CD8-positive, alpha-beta memory T cell (primary cell): ENCODE data around the gene OSBPL3. TPM values are rescaled to one million over a fixed set of nuclear protein-coding genes. Genes with fewer than 3 reads are reported as not detected.

Experiments used
- CTCF ChIA-PET: fragments of 350-600 bp; sonication (Branson Sonifier 250); formaldehyde crosslinking; loops from one replicate; lab custom pipeline; 2021; ENCODE audit warnings: antibody characterized with exemption; lab: Charles Lee
- POLR2A ChIA-PET: fragments of 350-600 bp; sonication (Branson Sonifier 250); formaldehyde crosslinking; loops from one replicate; lab custom pipeline; 2021; ENCODE audit warnings: antibody characterized with exemption; lab: Charles Lee
- DNase-seq, 5 donors: peaks; one replicate each; pipeline versions ENCODE4 v3.0.0 to v3.0.0-alpha.2; 2020 to 2022; ENCODE audit warnings: mixed read lengths in 1 of 5
- H3K27ac ChIP-seq: one replicate; pipeline ENCODE4 v1.7.0; 2013; ENCODE audit warnings: low read depth, mild to moderate bottlenecking, low read length, moderate library complexity
- H3K27me3 ChIP-seq: 2 replicates; pipeline ENCODE4 v1.7.0; 2013; ENCODE audit warnings: low read length, mild to moderate bottlenecking; ENCODE audit not compliant: insufficient read depth, poor library complexity, severe bottlenecking
- H3K36me3 ChIP-seq: 2 replicates; pipeline ENCODE4 v1.7.0; 2013; ENCODE audit warnings: mild to moderate bottlenecking, low read length, moderate library complexity; ENCODE audit not compliant: insufficient read depth
- H3K4me1 ChIP-seq: 2 replicates; pipeline ENCODE4 v1.7.0; 2013; ENCODE audit warnings: mild to moderate bottlenecking, low read length, moderate library complexity; ENCODE audit not compliant: insufficient read depth
- H3K4me3 ChIP-seq: 2 replicates; pipeline ENCODE4 v1.7.0; 2013; ENCODE audit warnings: mild to moderate bottlenecking, low read length
- H3K9me3 ChIP-seq: 2 replicates; pipeline ENCODE4 v1.7.0; 2013; ENCODE audit warnings: mild to moderate bottlenecking, low read length
- H3K27ac Mint-ChIP-seq, 8 donors: one replicate each; pipeline ENCODE4 v1.8.0; 2020 to 2021; ENCODE audit warnings: mixed read lengths in 8 of 8, mild to moderate bottlenecking in 6 of 8, inconsistent platforms in 3 of 8, moderate library complexity in 3 of 8
- H3K27me3 Mint-ChIP-seq, 2 donors: one replicate each; pipeline ENCODE4 v1.8.0; 2020 to 2021; ENCODE audit warnings: mixed read lengths in 2 of 2, mild to moderate bottlenecking in 1 of 2, moderate library complexity in 1 of 2
- H3K36me3 Mint-ChIP-seq, 3 donors: one replicate each; pipeline ENCODE4 v1.8.0; 2020 to 2021; ENCODE audit warnings: mixed read lengths in 3 of 3, inconsistent platforms in 1 of 3, mild to moderate bottlenecking in 1 of 3
- H3K4me1 Mint-ChIP-seq, 3 donors: one replicate each; pipeline ENCODE4 v1.8.0; 2020 to 2021; ENCODE audit warnings: mixed read lengths in 3 of 3, inconsistent platforms in 1 of 3, mild to moderate bottlenecking in 1 of 3
- H3K4me3 Mint-ChIP-seq, 7 donors: one replicate each; pipeline ENCODE4 v1.8.0; 2020 to 2021; ENCODE audit warnings: mixed read lengths in 7 of 7, mild to moderate bottlenecking in 6 of 7, moderate library complexity in 4 of 7, inconsistent platforms in 2 of 7
- H3K9me3 Mint-ChIP-seq, 5 donors: one replicate each; pipeline ENCODE4 v1.8.0; 2020 to 2022; ENCODE audit warnings: mixed read lengths in 5 of 5, mild to moderate bottlenecking in 3 of 5, moderate library complexity in 2 of 5, inconsistent platforms in 1 of 5
- polyA plus RNA-seq: library from polyadenylated mRNA; unstranded; fragments of 300-500 nt; fragmentation: Illumina TruSeq; gene quantifications from one replicate; pipeline ENCODE4 v1.2.3, GENCODE V29; 2021
- total RNA-seq, 2 experiments: library from RNA; stranded (reverse); gene quantifications; one replicate each; pipeline ENCODE4 v1.2.3, GENCODE V29; 2021

The OSBPL3 gene
- total and polyA plus RNA-seq, 3 experiments from 2014 or later = 16.4 to 72.5 (median 71.7) TPM

DNA sequence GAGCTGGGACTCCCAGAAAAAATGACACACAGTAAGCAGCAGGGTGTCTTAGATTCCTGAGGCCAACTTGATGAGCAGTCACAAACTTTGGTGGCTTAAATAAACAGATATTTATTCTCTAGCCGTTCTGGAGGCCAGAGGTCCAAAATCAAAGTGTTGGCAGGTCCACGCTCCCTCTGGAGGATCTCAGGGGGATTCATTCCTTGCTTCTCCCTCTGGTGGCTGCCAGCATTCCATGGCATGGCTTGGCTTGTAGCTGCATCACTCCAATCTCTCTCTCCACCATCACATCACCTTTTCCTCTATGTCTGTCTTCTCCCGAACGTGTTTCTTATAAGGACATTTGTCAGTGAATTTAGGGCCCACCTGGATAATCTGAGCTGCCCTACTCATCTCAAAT lies 98.4 kb downstream of the OSBPL3 start:
- no peak overlapping the region for H3K4me3 Mint-ChIP-seq
- H3K27ac Mint-ChIP-seq = no peak overlapping the region
- no peaks in the 10 kb centered on the region for H3K27me3 Mint-ChIP-seq
- H3K9me3 ChIP-seq = no peaks in the 10 kb centered on the region
- H3K27me3 ChIP-seq = no peaks in the 10 kb centered on the region
- H3K4me3 ChIP-seq = no peak overlapping the region
- H3K4me1 ChIP-seq = no peaks in the 10 kb centered on the region
- POLR2A ChIA-PET = no interaction called here
- no peaks in the 10 kb centered on the region for H3K9me3 Mint-ChIP-seq
- H3K27ac ChIP-seq = no peak overlapping the region
- H3K36me3 ChIP-seq = no peaks in the 10 kb centered on the region
- no peak for DNase-seq
- CTCF ChIA-PET = interaction anchor here (1.0 kb wide), 1 partner anchor 47 kb away, joined by 4 read pairs; no protein-coding TSS in a partner anchor
- peaks cover 8 to 41% (median 13%) of the 10 kb centered on the region in 3 donors for H3K36me3 Mint-ChIP-seq
- peaks cover 18 to 49% (median 31%) of the 10 kb centered on the region in 3 donors for H3K4me1 Mint-ChIP-seq

DNA sequence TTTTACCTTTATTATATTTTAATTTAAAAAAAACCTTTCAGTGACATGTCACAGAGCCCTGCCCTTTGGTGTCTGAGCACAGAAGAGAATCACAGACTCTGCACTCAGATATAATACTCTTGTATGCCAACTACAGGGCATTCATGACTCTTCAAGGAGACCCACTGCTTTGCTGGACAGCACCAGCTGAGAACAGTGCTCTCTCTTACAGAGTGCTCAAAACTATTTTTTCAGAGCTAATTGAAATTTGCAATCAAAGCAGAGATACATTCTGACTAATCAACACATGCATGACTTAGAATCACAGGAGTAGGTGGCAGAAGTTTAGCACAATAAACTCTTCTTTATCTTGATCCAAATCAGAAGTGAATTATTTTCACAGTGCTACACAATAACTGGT lies 99.1 kb downstream of the OSBPL3 start:
- ChIA-PET POLR2A (no interaction called here), CTCF (interaction anchor here (1.0 kb wide), 1 partner anchor 48 kb away, joined by 4 read pairs; no protein-coding TSS in a partner anchor)
- Mint-ChIP-seq H3K4me1 (peaks cover 18 to 41% (median 31%) of the 10 kb centered on the region in 3 donors), H3K4me3 (no peak overlapping the region), H3K36me3 (peaks cover under 1 to 34% (median 7%) of the 10 kb centered on the region in 3 donors), H3K9me3 (no peaks in the 10 kb centered on the region), H3K27me3 (no peaks in the 10 kb centered on the region), H3K27ac (peak overlapping the region in 2 of 8 donors; percentile 29 to 71)
- Histone ChIP-seq H3K9me3 (no peaks in the 10 kb centered on the region), H3K27ac (no peak overlapping the region), H3K27me3 (no peaks in the 10 kb centered on the region), H3K36me3 (no peaks in the 10 kb centered on the region), H3K4me3 (no peak overlapping the region), H3K4me1 (no peaks in the 10 kb centered on the region)
- DNase-seq = no peak

DNA sequence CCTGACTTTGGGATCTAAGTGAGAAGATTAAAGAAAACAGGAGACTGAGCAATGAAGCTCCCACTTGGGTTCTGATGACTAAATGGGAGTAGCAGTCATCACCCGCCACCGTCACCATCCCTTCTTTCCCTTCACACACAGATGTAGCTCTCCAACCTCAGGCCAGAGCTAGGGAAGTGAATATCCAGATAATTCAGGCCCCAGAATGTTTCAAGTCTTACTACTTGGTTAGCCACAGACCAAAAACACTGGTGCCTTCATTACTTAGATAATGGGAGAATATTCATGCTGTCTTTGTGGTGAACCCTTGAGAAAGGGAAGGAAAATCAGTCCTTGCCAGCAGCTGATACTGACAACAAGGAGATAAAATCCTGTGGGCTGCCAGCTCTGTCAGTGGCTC lies 100.7 kb downstream of the OSBPL3 start:
- H3K27me3 ChIP-seq = no peaks in the 10 kb centered on the region
- Mint-ChIP-seq H3K4me1 (peaks cover 16 to 34% (median 31%) of the 10 kb centered on the region in 3 donors), H3K36me3 (peaks cover 0 to 23% (median 4%) of the 10 kb centered on the region in 3 donors), H3K9me3 (no peaks in the 10 kb centered on the region), H3K27ac (peak overlapping the region in 1 of 8 donors; percentile 37), H3K4me3 (no peak overlapping the region), H3K27me3 (no peaks in the 10 kb centered on the region)
- ChIA-PET POLR2A (no interaction called here), CTCF (interaction anchor here (0.8 to 1.3 kb wide), 4 partner anchors 67 to 219 kb away, joined by 3 read pairs; no protein-coding TSS in a partner anchor)
- H3K9me3 ChIP-seq = no peaks in the 10 kb centered on the region
- no peak overlapping the region for H3K27ac ChIP-seq
- DNase-seq = no peak
- H3K4me1 ChIP-seq = no peaks in the 10 kb centered on the region
- H3K4me3 ChIP-seq = no peak overlapping the region
- H3K36me3 ChIP-seq = no peaks in the 10 kb centered on the region

DNA sequence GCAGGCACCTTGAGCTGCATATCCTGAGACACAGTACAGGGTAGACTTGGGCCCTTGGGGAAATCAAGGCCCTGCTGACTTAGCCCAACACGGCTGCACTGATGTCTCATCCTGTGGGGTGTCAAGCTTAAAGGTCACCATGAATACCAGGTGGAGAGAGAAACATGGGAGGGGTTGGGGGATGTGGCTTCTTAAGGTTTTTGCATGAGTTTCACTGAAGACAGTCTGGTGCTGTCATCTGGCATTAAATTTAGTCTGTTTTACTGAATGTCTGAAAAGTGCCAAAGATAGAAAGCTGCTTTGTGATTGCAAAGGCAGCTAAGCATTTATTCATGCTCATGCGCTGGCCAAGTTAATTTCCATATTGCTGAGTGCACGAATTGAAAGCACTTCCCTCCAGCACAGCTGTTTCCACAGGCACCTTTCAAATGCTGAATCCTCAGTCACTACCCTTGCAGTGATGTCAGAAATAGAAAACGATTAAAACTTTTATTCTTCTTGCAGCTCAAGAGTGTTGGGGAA lies 102.1 kb downstream of the OSBPL3 start:
- peaks cover 0 to 15% (median 3%) of the 10 kb centered on the region in 3 donors for H3K36me3 Mint-ChIP-seq
- Histone ChIP-seq H3K4me1 (no peaks in the 10 kb centered on the region), H3K4me3 (no peak overlapping the region), H3K9me3 (no peaks in the 10 kb centered on the region), H3K27me3 (no peaks in the 10 kb centered on the region), H3K36me3 (no peaks in the 10 kb centered on the region), H3K27ac (no peak overlapping the region)
- POLR2A ChIA-PET = interaction anchor here (0.8 kb wide), 1 partner anchor 33 kb away, joined by 3 read pairs; no protein-coding TSS in a partner anchor
- CTCF ChIA-PET = interaction anchor here (0.8 to 2.0 kb wide), 3 partner anchors 18 to 192 kb away, joined by 3 to 4 read pairs (median 4); no protein-coding TSS in a partner anchor
- H3K27ac Mint-ChIP-seq = peak overlapping the region in 3 of 8 donors; percentile 10 to 38 (median 24)
- no peaks in the 10 kb centered on the region for H3K9me3 Mint-ChIP-seq
- H3K4me3 Mint-ChIP-seq = no peak overlapping the region
- DNase-seq = no peak
- peaks cover 11 to 30% (median 21%) of the 10 kb centered on the region in 3 donors for H3K4me1 Mint-ChIP-seq
- no peaks in the 10 kb centered on the region for H3K27me3 Mint-ChIP-seq

DNA sequence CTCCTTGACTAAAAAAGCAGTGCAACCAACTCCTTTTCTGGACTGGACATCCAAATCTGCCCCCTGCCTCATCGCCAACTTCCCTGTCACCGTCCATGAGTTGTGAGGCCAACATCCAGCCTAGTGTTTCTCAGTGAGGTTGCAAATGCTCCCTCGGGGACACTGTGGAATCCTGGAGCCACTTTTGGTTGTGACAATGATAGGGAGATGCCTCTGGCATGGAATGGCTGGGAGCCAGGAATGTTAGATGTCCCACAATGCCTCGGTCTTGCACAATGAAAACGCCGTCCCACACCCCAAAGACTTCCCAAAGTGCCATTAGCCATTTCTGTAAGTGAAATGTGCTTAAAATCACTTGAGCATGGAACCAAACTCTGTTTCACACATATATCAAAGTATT lies 105.2 kb downstream of the OSBPL3 start:
- no peak overlapping the region for H3K27ac ChIP-seq
- no peak overlapping the region for H3K4me3 ChIP-seq
- ChIA-PET POLR2A (no interaction called here), CTCF (no interaction called here)
- no peaks in the 10 kb centered on the region for H3K27me3 ChIP-seq
- Mint-ChIP-seq H3K4me1 (peaks cover 8 to 31% (median 15%) of the 10 kb centered on the region in 3 donors), H3K27ac (peak overlapping the region in 1 of 8 donors; percentile 29), H3K36me3 (peaks cover 5 to 23% (median 9%) of the 10 kb centered on the region in 3 donors), H3K9me3 (no peaks in the 10 kb centered on the region), H3K4me3 (no peak overlapping the region), H3K27me3 (no peaks in the 10 kb centered on the region)
- H3K4me1 ChIP-seq = no peaks in the 10 kb centered on the region
- no peak for DNase-seq
- no peaks in the 10 kb centered on the region for H3K36me3 ChIP-seq
- H3K9me3 ChIP-seq = no peaks in the 10 kb centered on the region

DNA sequence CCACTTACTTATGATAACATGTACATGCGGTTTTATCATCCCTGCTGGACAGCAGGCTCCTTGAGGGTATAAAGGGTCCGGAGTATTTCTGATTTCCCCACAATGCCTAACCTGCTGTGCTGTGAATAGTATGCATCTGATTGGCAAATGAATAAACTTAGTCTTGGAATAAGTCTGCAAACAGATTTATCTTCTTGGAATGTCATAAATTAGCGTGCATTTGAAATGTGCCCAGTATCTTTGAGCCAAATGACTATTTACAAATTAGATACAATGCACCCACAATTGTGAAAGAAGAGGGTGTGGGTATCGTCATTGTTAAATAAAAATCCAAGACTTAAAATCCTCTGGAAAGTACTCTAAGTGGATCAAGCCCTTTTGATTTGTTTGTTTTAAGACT lies 106.0 kb downstream of the OSBPL3 start:
- CTCF ChIA-PET = interaction anchor here (1.0 kb wide), 1 partner anchor 105 kb away, joined by 3 read pairs; no protein-coding TSS in a partner anchor
- peaks cover 9 to 28% (median 11%) of the 10 kb centered on the region in 3 donors for H3K36me3 Mint-ChIP-seq

DNA sequence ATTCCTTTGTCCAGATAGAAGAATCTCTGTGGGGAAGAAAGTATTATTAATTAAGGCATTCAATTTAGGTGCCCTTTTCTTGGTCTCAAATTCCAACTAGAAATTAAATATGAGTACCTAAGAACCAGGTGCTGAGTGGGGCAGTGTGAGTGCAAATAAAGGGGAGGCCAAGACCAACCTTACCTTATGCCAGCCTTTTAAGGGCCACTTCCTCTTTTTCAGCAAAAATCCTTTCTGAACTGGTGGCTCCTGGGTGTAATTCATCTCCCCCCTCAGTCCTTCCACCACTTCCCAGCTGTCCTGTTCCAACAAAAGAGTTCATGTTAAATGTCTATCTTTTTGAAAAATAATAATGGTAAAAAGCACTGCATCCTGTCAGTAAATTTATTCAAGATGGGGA lies 108.2 kb downstream of the OSBPL3 start:
- POLR2A ChIA-PET = no interaction called here

More for the DNA sequence above, 106.0 kb downstream of the OSBPL3 start:
- no peaks in the 10 kb centered on the region for H3K9me3 Mint-ChIP-seq
- H3K27ac ChIP-seq = no peak overlapping the region
- POLR2A ChIA-PET = no interaction called here
- DNase-seq = no peak
- no peak overlapping the region for H3K4me3 ChIP-seq
- no peaks in the 10 kb centered on the region for H3K9me3 ChIP-seq
- no peak overlapping the region for H3K4me3 Mint-ChIP-seq
- no peaks in the 10 kb centered on the region for H3K27me3 ChIP-seq
- no peak overlapping the region for H3K27ac Mint-ChIP-seq
- H3K36me3 ChIP-seq = no peaks in the 10 kb centered on the region
- H3K27me3 Mint-ChIP-seq = no peaks in the 10 kb centered on the region
- peaks cover 7 to 30% (median 15%) of the 10 kb centered on the region in 3 donors for H3K4me1 Mint-ChIP-seq
- H3K4me1 ChIP-seq = no peaks in the 10 kb centered on the region

DNA sequence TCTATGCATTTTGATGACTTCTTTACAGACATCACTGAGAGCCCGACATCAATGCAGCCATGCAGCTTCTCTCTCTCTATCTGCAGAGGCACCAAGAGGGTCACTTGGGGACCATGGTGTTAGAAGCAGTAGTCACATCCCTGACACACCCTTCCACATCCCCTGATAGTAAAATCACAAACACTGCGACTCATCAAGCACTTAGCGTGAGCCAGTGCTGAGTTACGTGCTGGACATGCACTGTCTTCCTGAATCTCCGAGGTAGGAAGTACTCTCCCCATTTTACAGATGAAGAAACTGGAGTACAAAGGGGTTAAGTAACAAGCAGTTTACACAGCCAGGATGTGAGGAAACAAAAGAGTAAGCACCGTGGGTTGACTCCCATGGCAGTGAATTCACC lies 109.2 kb downstream of the OSBPL3 start:
- H3K27me3 Mint-ChIP-seq = no peaks in the 10 kb centered on the region
- peaks cover 6% of the 10 kb centered on the region for H3K36me3 ChIP-seq
- H3K4me3 Mint-ChIP-seq = no peak overlapping the region
- no peaks in the 10 kb centered on the region for H3K4me1 ChIP-seq
- CTCF ChIA-PET = no interaction called here
- H3K27ac ChIP-seq = no peak overlapping the region
- no peak overlapping the region for H3K4me3 ChIP-seq
- POLR2A ChIA-PET = no interaction called here
- no peaks in the 10 kb centered on the region for H3K9me3 ChIP-seq
- H3K36me3 Mint-ChIP-seq = peaks cover 15 to 53% (median 20%) of the 10 kb centered on the region in 3 donors
- DNase-seq = no peak
- H3K27me3 ChIP-seq = no peaks in the 10 kb centered on the region
- H3K9me3 Mint-ChIP-seq = no peaks in the 10 kb centered on the region
- H3K27ac Mint-ChIP-seq = peak overlapping the region in 5 of 8 donors; percentile 32 to 79 (median 38)
- H3K4me1 Mint-ChIP-seq = peaks cover 2 to 14% (median 13%) of the 10 kb centered on the region in 3 donors

More for the DNA sequence above, 108.2 kb downstream of the OSBPL3 start:
- CTCF ChIA-PET = no interaction called here
- Mint-ChIP-seq H3K36me3 (peaks cover 15 to 46% (median 16%) of the 10 kb centered on the region in 3 donors), H3K4me1 (peaks cover 2 to 13% (median 10%) of the 10 kb centered on the region in 3 donors), H3K9me3 (no peaks in the 10 kb centered on the region), H3K27me3 (no peaks in the 10 kb centered on the region), H3K27ac (peak overlapping the region in 1 of 8 donors; percentile 46), H3K4me3 (no peak overlapping the region)
- Histone ChIP-seq H3K36me3 (peaks cover 6% of the 10 kb centered on the region), H3K9me3 (no peaks in the 10 kb centered on the region), H3K27ac (no peak overlapping the region), H3K4me1 (no peaks in the 10 kb centered on the region), H3K4me3 (no peak overlapping the region), H3K27me3 (no peaks in the 10 kb centered on the region)
- DNase-seq = no peak
